Natural killer cell (primary cell): ENCODE measurements around the gene PLEKHA7. TPM values are rescaled to one million over a fixed set of nuclear protein-coding genes. Genes with fewer than 3 reads are reported as not detected.

Source experiments
- ATAC-seq, 3 donors: fragments of 150-1000 bp in 2 of 3; fragments of 200-7000 bp in 1 of 3; cut with Tn5 transposase; 1 replicate in 1 of 3; 2 replicates in 2 of 3; pipeline ENCODE4 v1.10.0; 2021; ENCODE audit warnings: mild to moderate bottlenecking in 2 of 3, moderate library complexity in 2 of 3
- DNase-seq, 2 donors: peaks; one replicate each; pipeline versions ENCODE4 v3.0.0 to v3.0.0-alpha.2; 2013 to 2021; ENCODE audit warnings: mixed read lengths in 1 of 2
- H3K27ac ChIP-seq: one replicate; pipeline ENCODE4 v1.5.1; 2013; ENCODE audit warnings: mild to moderate bottlenecking, low read length
- H3K27me3 ChIP-seq: one replicate; pipeline ENCODE4 v1.6.1; 2013; ENCODE audit warnings: low read length; ENCODE audit not compliant: control insufficient read depth, insufficient read depth
- H3K36me3 ChIP-seq: one replicate; pipeline ENCODE4 v1.6.1; 2013; ENCODE audit warnings: low read length; ENCODE audit not compliant: control insufficient read depth, insufficient read depth
- H3K4me1 ChIP-seq: one replicate; pipeline ENCODE4 v1.6.1; 2013; ENCODE audit warnings: low read length; ENCODE audit not compliant: control insufficient read depth, insufficient read depth
- H3K4me3 ChIP-seq: one replicate; pipeline ENCODE4 v1.5.1; 2013; ENCODE audit warnings: low read length
- H3K9me3 ChIP-seq: one replicate; pipeline ENCODE4 v1.6.1; 2013; ENCODE audit warnings: low read length; ENCODE audit not compliant: control insufficient read depth, insufficient read depth
- H3K27ac Mint-ChIP-seq, 2 donors: one replicate each; pipeline ENCODE4 v1.8.0; 2022; ENCODE audit warnings: mild to moderate bottlenecking in 2 of 2, mixed read lengths in 2 of 2, moderate library complexity in 1 of 2
- H3K27me3 Mint-ChIP-seq, 2 donors: one replicate each; pipeline ENCODE4 v1.8.0; 2022; ENCODE audit warnings: low read depth in 2 of 2, mixed read lengths in 2 of 2
- H3K36me3 Mint-ChIP-seq: one replicate; pipeline ENCODE4 v1.8.0; 2022; ENCODE audit warnings: mixed read lengths
- H3K4me1 Mint-ChIP-seq, 2 donors: one replicate each; pipeline ENCODE4 v1.8.0; 2022; ENCODE audit warnings: mixed read lengths in 2 of 2
- H3K4me3 Mint-ChIP-seq: one replicate; pipeline ENCODE4 v1.8.0; 2022; ENCODE audit warnings: mild to moderate bottlenecking, moderate library complexity, mixed read lengths
- H3K9me3 Mint-ChIP-seq, 2 donors: one replicate each; pipeline ENCODE4 v1.8.0; 2022; ENCODE audit warnings: mixed read lengths in 2 of 2
- WGBS: methylation state at CpG from one replicate; pipeline ENCODE4 v1.1.7; 2013; ENCODE audit warnings: missing lambda C conversion rate; ENCODE audit not compliant: insufficient coverage; 5-methylcytosine and 5-hydroxymethylcytosine counted together
- intact Hi-C: fragments of 100-400 bp; cut with micrococcal nuclease; formaldehyde crosslinking; loops from one replicate; pipeline ENCODE4 v1.14.2; 2022
- total RNA-seq, 4 donors: library from RNA; stranded (reverse); fragments of 120-200 nt in 1 of 4; gene quantifications; one replicate each; pipeline versions ENCODE4 v1.2.3 to v1.2.4, GENCODE V29; 2013 to 2022
- TF ChIP-seq, protein P1 (sequence below): fragments of 200-600 bp; IDR thresholded peaks from one replicate; pipeline ENCODE4 v1.8.0; 2022; ENCODE audit warnings: antibody characterized with exemption

Gene PLEKHA7
- total RNA-seq, 3 donors from 2014 or later (not counting 1 experiment from before 2014, with no cell fraction given) = 1.00 to 2.5 (median 1.3) TPM

DNA sequence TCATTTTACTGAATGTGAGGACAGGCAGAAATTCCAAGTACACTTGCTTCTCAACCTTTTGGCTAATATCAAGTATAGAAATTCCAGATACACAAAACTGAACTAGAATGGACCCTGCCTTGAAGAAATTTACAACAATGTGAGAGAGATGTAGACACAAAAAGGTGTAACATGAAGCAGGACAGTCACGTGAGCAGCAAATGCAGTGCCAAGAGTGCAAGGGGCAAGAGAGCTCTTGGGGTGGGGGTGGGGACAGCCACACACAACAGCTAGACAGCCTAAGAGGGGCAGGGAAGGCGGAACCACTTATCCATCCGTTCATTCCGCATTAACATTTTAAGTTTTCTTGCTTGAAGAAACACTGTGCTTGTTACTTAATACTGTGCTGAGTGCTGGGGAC, 28.9 kb downstream of the PLEKHA7 start:
- 89% methylated on average over 3 of the region's 4 CpGs for WGBS
- H3K36me3 Mint-ChIP-seq = no peaks in the 10 kb centered on the region
- Histone ChIP-seq H3K27ac (no peak overlapping the region), H3K4me3 (no peak overlapping the region), H3K4me1 (peaks cover 26% of the 10 kb centered on the region), H3K36me3 (no peaks in the 10 kb centered on the region), H3K27me3 (no peaks in the 10 kb centered on the region), H3K9me3 (no peaks in the 10 kb centered on the region)
- H3K27ac Mint-ChIP-seq = peak overlapping the region; percentile 75 to 88
- peaks cover 21 to 29% of the 10 kb centered on the region in 2 donors for H3K4me1 Mint-ChIP-seq
- intact Hi-C loops = no loop called here
- H3K27me3 Mint-ChIP-seq = no peaks in the 10 kb centered on the region
- DNase-seq (no peak), ATAC-seq (no peak)
- peak overlapping the region; percentile 83 for H3K4me3 Mint-ChIP-seq
- no peaks in the 10 kb centered on the region for H3K9me3 Mint-ChIP-seq
- TF ChIP-seq, protein P1, sequence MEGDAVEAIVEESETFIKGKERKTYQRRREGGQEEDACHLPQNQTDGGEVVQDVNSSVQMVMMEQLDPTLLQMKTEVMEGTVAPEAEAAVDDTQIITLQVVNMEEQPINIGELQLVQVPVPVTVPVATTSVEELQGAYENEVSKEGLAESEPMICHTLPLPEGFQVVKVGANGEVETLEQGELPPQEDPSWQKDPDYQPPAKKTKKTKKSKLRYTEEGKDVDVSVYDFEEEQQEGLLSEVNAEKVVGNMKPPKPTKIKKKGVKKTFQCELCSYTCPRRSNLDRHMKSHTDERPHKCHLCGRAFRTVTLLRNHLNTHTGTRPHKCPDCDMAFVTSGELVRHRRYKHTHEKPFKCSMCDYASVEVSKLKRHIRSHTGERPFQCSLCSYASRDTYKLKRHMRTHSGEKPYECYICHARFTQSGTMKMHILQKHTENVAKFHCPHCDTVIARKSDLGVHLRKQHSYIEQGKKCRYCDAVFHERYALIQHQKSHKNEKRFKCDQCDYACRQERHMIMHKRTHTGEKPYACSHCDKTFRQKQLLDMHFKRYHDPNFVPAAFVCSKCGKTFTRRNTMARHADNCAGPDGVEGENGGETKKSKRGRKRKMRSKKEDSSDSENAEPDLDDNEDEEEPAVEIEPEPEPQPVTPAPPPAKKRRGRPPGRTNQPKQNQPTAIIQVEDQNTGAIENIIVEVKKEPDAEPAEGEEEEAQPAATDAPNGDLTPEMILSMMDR = no peak

DNA sequence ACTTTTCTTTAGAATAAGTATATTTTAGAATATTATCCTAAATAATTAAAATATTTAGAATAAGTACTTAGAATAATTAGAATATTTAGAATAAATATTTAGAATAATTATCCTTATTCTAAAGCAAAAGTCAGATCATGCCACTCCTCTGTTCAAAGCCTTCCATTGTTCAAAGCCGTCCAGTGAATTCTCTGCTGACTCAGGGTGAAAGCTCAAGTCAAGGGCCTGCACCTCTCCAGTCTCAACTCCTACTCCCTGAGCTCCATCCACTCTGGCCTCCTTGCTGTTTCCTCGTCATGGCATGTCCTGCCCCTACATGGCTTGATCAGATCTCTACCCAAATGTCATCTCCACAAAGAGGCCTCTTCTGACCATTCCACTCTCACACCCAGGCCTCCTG, 30.0 kb downstream of the PLEKHA7 start:
- intact Hi-C loops = no loop called here
- WGBS = 95% methylated on average over 2 of the region's 2 CpGs

DNA sequence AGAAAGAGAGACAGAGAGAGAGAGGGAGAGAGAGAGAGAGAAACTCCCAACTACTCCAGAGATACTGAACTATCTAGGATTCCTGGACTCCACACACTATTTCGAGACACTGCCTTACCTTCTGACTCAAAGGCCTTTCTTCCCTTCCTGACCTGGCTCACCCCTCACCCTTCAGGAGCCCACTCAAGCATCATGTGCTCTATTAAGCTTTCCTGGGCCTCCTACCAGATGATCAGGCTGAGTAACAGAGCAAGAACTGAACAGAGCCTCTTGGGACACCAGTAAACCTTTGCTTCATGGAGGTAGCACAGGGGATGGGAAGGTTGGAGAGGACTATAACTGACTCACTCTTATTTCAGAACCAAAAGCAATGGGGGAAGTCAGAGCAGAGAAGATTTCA, 31.4 kb downstream of the PLEKHA7 start:
- Mint-ChIP-seq H3K36me3 (no peaks in the 10 kb centered on the region), H3K27me3 (no peaks in the 10 kb centered on the region), H3K9me3 (no peaks in the 10 kb centered on the region), H3K27ac (no peak overlapping the region), H3K4me3 (no peak overlapping the region), H3K4me1 (peaks cover 20 to 28% of the 10 kb centered on the region in 2 donors)
- no peaks in the 10 kb centered on the region for H3K9me3 ChIP-seq
- H3K4me3 ChIP-seq = no peak overlapping the region
- TF ChIP-seq, protein P1 = no peak
- no peak for DNase-seq
- 100% methylated on average over 1 of the region's 1 CpG for WGBS
- ATAC-seq = no peak
- no peaks in the 10 kb centered on the region for H3K27me3 ChIP-seq
- no peaks in the 10 kb centered on the region for H3K36me3 ChIP-seq
- H3K27ac ChIP-seq = no peak overlapping the region
- intact Hi-C loops = no loop called here
- H3K4me1 ChIP-seq = peaks cover 25% of the 10 kb centered on the region

More for the DNA sequence above, 30.0 kb downstream of the PLEKHA7 start:
- H3K4me1 ChIP-seq = peaks cover 26% of the 10 kb centered on the region
- no peaks in the 10 kb centered on the region for H3K9me3 ChIP-seq
- H3K36me3 Mint-ChIP-seq = no peaks in the 10 kb centered on the region
- TF ChIP-seq, protein P1 = no peak
- no peaks in the 10 kb centered on the region for H3K9me3 Mint-ChIP-seq
- no peaks in the 10 kb centered on the region for H3K27me3 ChIP-seq
- no peaks in the 10 kb centered on the region for H3K27me3 Mint-ChIP-seq
- no peak overlapping the region for H3K27ac ChIP-seq
- DNase-seq (no peak), ATAC-seq (no peak)
- H3K27ac Mint-ChIP-seq = no peak overlapping the region
- H3K36me3 ChIP-seq = no peaks in the 10 kb centered on the region
- H3K4me3 ChIP-seq = no peak overlapping the region
- H3K4me3 Mint-ChIP-seq = no peak overlapping the region
- peaks cover 21 to 29% of the 10 kb centered on the region in 2 donors for H3K4me1 Mint-ChIP-seq

DNA sequence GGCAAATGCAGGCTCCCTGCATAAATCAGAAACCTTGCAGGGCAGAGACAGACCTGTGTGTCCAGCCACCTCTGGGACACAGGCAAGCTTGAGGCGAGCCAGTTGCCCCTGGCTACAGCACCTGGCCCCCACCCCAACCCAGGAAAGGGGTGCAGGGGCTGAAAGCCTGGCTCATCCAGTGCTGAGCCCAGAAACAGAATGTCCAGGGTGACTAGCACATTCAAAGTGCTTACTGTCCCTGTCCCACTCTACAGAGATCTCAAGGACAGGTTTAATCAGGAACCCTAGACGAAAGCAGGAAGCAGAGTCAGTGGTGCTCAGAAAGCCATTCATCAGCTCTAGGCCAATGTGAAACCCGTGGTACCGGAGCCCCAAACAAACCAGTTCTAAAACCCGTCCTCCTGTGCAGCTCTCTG, 31.9 kb downstream of the PLEKHA7 start:
- no peak overlapping the region for H3K27ac ChIP-seq
- Mint-ChIP-seq H3K27me3 (no peaks in the 10 kb centered on the region), H3K36me3 (no peaks in the 10 kb centered on the region), H3K4me1 (peaks cover 15 to 23% of the 10 kb centered on the region in 2 donors), H3K4me3 (no peak overlapping the region), H3K27ac (no peak overlapping the region), H3K9me3 (no peaks in the 10 kb centered on the region)
- ATAC-seq = no peak
- intact Hi-C loops = no loop called here
- H3K4me1 ChIP-seq = peaks cover 20% of the 10 kb centered on the region
- H3K9me3 ChIP-seq = no peaks in the 10 kb centered on the region
- WGBS = 83% methylated on average over 4 of the region's 5 CpGs
- DNase-seq = no peak
- no peaks in the 10 kb centered on the region for H3K27me3 ChIP-seq
- TF ChIP-seq, protein P1 = no peak
- no peak overlapping the region for H3K4me3 ChIP-seq
- H3K36me3 ChIP-seq = no peaks in the 10 kb centered on the region
